Mesendoderm (in vitro differentiated cells): ENCODE measurements around the gene SCLY.

Experiments
- DNase-seq: peaks from one replicate; pipeline ENCODE4 v3.0.0; 2013
- H2AK5ac ChIP-seq: 2 replicates; pipeline ENCODE4 v1.6.1; 2013; ENCODE audit warnings: low read length, inconsistent platforms
- H2BK120ac ChIP-seq: 2 replicates; pipeline ENCODE4 v1.6.1; 2013; ENCODE audit warnings: low read depth, mild to moderate bottlenecking, low read length, moderate library complexity, mixed read lengths
- H2BK15ac ChIP-seq: replicated peaks from 2 replicates; pipeline ENCODE4 v1.6.1; 2013; ENCODE audit warnings: low read depth, mild to moderate bottlenecking, moderate library complexity
- H2BK5ac ChIP-seq: 2 replicates; pipeline ENCODE4 v1.6.1; 2013; ENCODE audit warnings: low read length, inconsistent platforms
- H3K18ac ChIP-seq: 2 replicates; pipeline ENCODE4 v1.6.1; 2013; ENCODE audit warnings: mild to moderate bottlenecking, low read length, mixed read lengths
- H3K23ac ChIP-seq: one replicate; pipeline ENCODE4 v1.6.1; 2013; ENCODE audit warnings: low read length
- H3K27ac ChIP-seq: 2 replicates; pipeline ENCODE4 v1.5.1; 2013; ENCODE audit warnings: low read depth, mild to moderate bottlenecking, inconsistent platforms, low read length, moderate library complexity
- H3K27me3 ChIP-seq: 2 replicates; pipeline ENCODE4 v1.6.1; 2013; ENCODE audit warnings: low read length, control low read depth, mild to moderate bottlenecking, inconsistent platforms; ENCODE audit not compliant: insufficient read depth, poor library complexity
- H3K36me3 ChIP-seq: 2 replicates; pipeline ENCODE4 v1.6.1; 2013; ENCODE audit warnings: low read length, inconsistent platforms; ENCODE audit not compliant: control insufficient read depth, insufficient read depth
- H3K4ac ChIP-seq: one replicate; pipeline ENCODE4 v1.6.1; 2013; ENCODE audit warnings: low read depth, mild to moderate bottlenecking, low read length, moderate library complexity
- H3K4me1 ChIP-seq: 2 replicates; pipeline ENCODE4 v1.6.1; 2013; ENCODE audit warnings: low read depth, low read length, inconsistent platforms; ENCODE audit not compliant: control insufficient read depth
- H3K4me2 ChIP-seq: 2 replicates; pipeline ENCODE4 v1.6.1; 2013; ENCODE audit warnings: low read length
- H3K4me3 ChIP-seq: 2 replicates; pipeline ENCODE4 v1.5.1; 2013; ENCODE audit warnings: mild to moderate bottlenecking, low read length
- H3K56ac ChIP-seq: one replicate; pipeline ENCODE4 v1.6.1; 2013; ENCODE audit warnings: low read length
- H3K79me1 ChIP-seq: 2 replicates; pipeline ENCODE4 v1.6.1; 2013; ENCODE audit warnings: low read length, inconsistent platforms
- H3K79me2 ChIP-seq: 2 replicates; pipeline ENCODE4 v1.6.1; 2013; ENCODE audit warnings: mild to moderate bottlenecking, low read length; ENCODE audit not compliant: control insufficient read depth, insufficient read depth
- H3K9ac ChIP-seq: 2 replicates; pipeline ENCODE4 v1.6.1; 2013; ENCODE audit warnings: low read length, inconsistent platforms
- H4K5ac ChIP-seq: one replicate; pipeline ENCODE4 v1.6.1; 2013; ENCODE audit warnings: low read length
- H4K8ac ChIP-seq: one replicate; pipeline ENCODE4 v1.6.1; 2013; ENCODE audit warnings: low read depth, mild to moderate bottlenecking, control low read depth, low read length, moderate library complexity
- WGBS: extraction: QIAGEN DNeasy Blood & Tissue Kit; methylation state at CpG from one replicate; pipeline ENCODE4 v1.1.7; 2013; ENCODE audit warnings: low lambda C conversion rate, missing lambda C conversion rate; ENCODE audit not compliant: insufficient coverage; ENCODE audit errors: extremely low coverage; 5-methylcytosine and 5-hydroxymethylcytosine counted together

SCLY gene

DNA sequence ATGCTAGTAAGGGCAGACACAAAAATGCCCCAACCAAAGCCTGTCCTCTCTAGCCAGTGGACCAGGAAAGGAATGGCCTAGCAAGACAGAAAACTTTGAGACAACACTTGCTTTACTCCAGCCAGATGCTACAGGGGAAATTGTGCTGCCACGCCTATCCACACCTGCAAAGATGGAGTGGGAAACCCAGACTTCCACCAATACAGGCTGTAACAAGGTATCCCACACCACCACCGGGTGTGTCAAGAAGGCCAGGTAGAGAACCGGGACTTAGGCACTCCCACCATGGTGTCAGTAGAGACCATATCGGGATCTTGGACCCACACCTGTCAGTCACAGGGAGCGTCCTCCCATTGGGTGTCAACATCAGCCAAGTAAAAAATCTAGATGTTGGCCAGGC lies 23.1 kb downstream of the SCLY start:
- Histone ChIP-seq H3K56ac (no peak overlapping the region), H2BK15ac (no peak overlapping the region), H3K4me2 (no peak overlapping the region), H2BK120ac (no peak overlapping the region), H4K8ac (no peak overlapping the region), H3K27me3 (no peaks in the 10 kb centered on the region), H3K79me1 (no peaks in the 10 kb centered on the region), H3K4me1 (no peaks in the 10 kb centered on the region), H3K18ac (no peak overlapping the region), H2BK5ac (no peak overlapping the region), H4K5ac (no peak overlapping the region), H3K36me3 (peaks cover 13% of the 10 kb centered on the region), H3K79me2 (no peaks in the 10 kb centered on the region), H3K4me3 (no peak overlapping the region), H3K4ac (no peak overlapping the region), H2AK5ac (no peak overlapping the region), H3K27ac (no peak overlapping the region), H3K23ac (no peak overlapping the region), H3K9ac (no peak overlapping the region)
- DNase-seq, result no peak
- no CpG with 5 or more reads among the region's 5 CpGs for WGBS

DNA sequence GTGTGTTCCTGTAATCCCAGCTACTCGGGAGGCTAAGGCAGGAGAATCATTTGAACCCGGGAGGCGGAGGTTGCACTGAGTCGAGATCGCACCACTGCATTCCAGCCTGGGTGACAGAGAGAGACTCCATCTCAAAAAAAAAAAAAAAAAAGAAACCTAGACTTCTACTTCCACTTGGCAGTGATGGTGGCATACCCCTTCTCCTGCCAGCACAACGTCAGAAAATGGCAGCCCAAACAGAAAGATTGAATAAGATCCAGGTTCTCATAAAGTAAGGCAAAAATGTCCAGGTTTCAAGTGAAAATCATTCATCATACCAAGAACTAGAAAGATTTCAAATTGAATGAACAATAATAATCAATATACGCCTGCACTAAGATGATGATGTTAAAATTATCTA lies 24.0 kb downstream of the SCLY start:
- Histone ChIP-seq H2BK15ac (no peak overlapping the region), H3K4me1 (no peaks in the 10 kb centered on the region), H4K5ac (no peak overlapping the region), H3K79me2 (no peaks in the 10 kb centered on the region), H4K8ac (no peak overlapping the region), H3K27me3 (no peaks in the 10 kb centered on the region), H3K23ac (no peak overlapping the region), H3K4me3 (no peak overlapping the region), H3K4ac (no peak overlapping the region), H3K27ac (no peak overlapping the region), H3K79me1 (no peaks in the 10 kb centered on the region), H3K4me2 (no peak overlapping the region), H2BK5ac (no peak overlapping the region), H2BK120ac (no peak overlapping the region), H3K36me3 (peaks cover 13% of the 10 kb centered on the region), H3K56ac (no peak overlapping the region), H3K9ac (no peak overlapping the region), H2AK5ac (no peak overlapping the region), H3K18ac (no peak overlapping the region)
- no peak for DNase-seq
- no CpG with 5 or more reads among the region's 7 CpGs for WGBS

DNA sequence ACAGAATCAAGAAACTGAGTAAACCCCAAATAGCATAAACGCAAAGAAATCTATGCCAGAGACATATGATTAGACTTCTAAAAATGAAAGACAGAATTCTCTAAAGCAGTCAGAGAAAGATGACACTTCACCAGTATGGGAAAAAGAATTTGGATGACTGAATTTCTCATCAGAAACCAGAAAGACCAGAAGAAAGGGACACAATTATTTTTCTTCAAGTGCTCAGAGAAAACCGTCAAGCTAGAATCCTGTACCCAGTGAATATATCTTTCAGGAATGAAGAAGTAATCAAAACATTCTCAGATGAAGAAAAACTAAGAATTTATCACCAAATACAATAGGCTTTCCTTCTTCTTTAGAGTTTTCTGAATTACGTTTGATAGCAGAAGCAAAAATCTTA lies 25.1 kb downstream of the SCLY start:
- H3K79me2 ChIP-seq, result no peaks in the 10 kb centered on the region
- H3K9ac ChIP-seq, result no peak overlapping the region
- no peak overlapping the region for H3K18ac ChIP-seq
- no peak overlapping the region for H3K4me3 ChIP-seq
- H3K79me1 ChIP-seq, result no peaks in the 10 kb centered on the region
- no peaks in the 10 kb centered on the region for H3K4me1 ChIP-seq
- H3K36me3 ChIP-seq, result peaks cover 13% of the 10 kb centered on the region
- H4K5ac ChIP-seq, result no peak overlapping the region
- no peak overlapping the region for H2AK5ac ChIP-seq
- H2BK120ac ChIP-seq, result no peak overlapping the region
- no peak for DNase-seq
- H3K4ac ChIP-seq, result no peak overlapping the region
- no peak overlapping the region for H3K56ac ChIP-seq
- H2BK5ac ChIP-seq, result no peak overlapping the region
- H3K4me2 ChIP-seq, result no peak overlapping the region
- no CpG with 5 or more reads among the region's 3 CpGs for WGBS
- no peak overlapping the region for H4K8ac ChIP-seq
- no peak overlapping the region for H3K23ac ChIP-seq
- H3K27ac ChIP-seq, result no peak overlapping the region
- H3K27me3 ChIP-seq, result no peaks in the 10 kb centered on the region
- no peak overlapping the region for H2BK15ac ChIP-seq

DNA sequence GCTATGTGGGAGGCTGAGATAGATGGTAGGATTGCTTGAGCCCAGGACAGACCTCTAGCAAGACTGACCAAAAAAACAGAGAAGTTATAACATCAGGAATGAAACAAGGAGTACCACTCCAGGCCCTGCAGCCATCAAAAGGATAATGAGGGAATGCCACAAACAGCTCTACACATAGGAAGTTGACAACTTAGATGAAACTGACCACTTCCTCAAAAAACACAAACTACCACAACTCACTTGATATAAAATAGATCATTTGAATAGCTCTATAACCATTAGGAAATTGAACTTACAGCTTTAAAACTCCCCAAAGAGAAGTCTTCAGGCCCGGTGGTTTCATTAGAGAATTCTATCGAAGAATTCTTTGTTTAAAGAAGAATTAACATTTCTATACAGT lies 26.4 kb downstream of the SCLY start:
- Histone ChIP-seq H3K4ac (no peak overlapping the region), H3K36me3 (peaks cover 10% of the 10 kb centered on the region), H3K18ac (no peak overlapping the region), H3K79me2 (no peaks in the 10 kb centered on the region), H3K4me3 (no peak overlapping the region), H4K8ac (no peak overlapping the region), H2AK5ac (no peak overlapping the region), H3K23ac (no peak overlapping the region), H3K27ac (no peak overlapping the region), H3K9ac (no peak overlapping the region), H3K56ac (no peak overlapping the region), H3K79me1 (no peaks in the 10 kb centered on the region), H2BK5ac (no peak overlapping the region), H3K4me2 (no peak overlapping the region), H2BK120ac (no peak overlapping the region), H3K4me1 (no peaks in the 10 kb centered on the region), H2BK15ac (no peak overlapping the region), H4K5ac (no peak overlapping the region), H3K27me3 (no peaks in the 10 kb centered on the region)
- no CpG with 5 or more reads among the region's 2 CpGs for WGBS
- DNase-seq, result no peak

DNA sequence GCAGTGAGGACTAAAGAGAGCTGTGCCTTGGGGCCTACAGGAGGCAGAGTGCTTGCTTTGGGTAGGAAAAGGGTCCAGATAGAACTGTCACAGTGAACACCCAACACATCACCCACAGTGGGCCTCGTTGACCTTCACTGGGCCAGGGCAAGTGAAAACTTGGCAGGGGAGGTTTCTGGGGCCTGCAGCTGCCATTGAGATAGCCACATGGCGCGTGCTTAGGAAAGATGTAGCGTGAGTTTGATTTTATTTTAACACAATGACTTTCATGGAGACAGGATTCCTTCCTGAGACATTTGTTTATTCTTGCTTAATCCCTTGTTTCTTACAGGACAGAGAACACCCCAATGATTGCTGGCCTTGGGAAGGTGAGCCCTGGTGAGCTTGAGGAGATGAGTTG lies 30.1 kb downstream of the SCLY start:
- no peaks in the 10 kb centered on the region for H3K4me1 ChIP-seq
- no peak overlapping the region for H3K4me3 ChIP-seq
- peaks cover 2% of the 10 kb centered on the region for H3K36me3 ChIP-seq
- no peak overlapping the region for H2BK120ac ChIP-seq
- no peak overlapping the region for H4K8ac ChIP-seq
- H2BK15ac ChIP-seq, result no peak overlapping the region
- no peaks in the 10 kb centered on the region for H3K27me3 ChIP-seq
- no peak overlapping the region for H3K18ac ChIP-seq
- no peak overlapping the region for H2BK5ac ChIP-seq
- H3K23ac ChIP-seq, result no peak overlapping the region
- H2AK5ac ChIP-seq, result no peak overlapping the region
- H3K79me1 ChIP-seq, result no peaks in the 10 kb centered on the region
- H3K56ac ChIP-seq, result no peak overlapping the region
- H3K4me2 ChIP-seq, result no peak overlapping the region
- no peak overlapping the region for H3K27ac ChIP-seq
- no peak for DNase-seq
- H4K5ac ChIP-seq, result no peak overlapping the region
- no peak overlapping the region for H3K9ac ChIP-seq
- H3K4ac ChIP-seq, result no peak overlapping the region
- no CpG with 5 or more reads among the region's 4 CpGs for WGBS
- H3K79me2 ChIP-seq, result no peaks in the 10 kb centered on the region

DNA sequence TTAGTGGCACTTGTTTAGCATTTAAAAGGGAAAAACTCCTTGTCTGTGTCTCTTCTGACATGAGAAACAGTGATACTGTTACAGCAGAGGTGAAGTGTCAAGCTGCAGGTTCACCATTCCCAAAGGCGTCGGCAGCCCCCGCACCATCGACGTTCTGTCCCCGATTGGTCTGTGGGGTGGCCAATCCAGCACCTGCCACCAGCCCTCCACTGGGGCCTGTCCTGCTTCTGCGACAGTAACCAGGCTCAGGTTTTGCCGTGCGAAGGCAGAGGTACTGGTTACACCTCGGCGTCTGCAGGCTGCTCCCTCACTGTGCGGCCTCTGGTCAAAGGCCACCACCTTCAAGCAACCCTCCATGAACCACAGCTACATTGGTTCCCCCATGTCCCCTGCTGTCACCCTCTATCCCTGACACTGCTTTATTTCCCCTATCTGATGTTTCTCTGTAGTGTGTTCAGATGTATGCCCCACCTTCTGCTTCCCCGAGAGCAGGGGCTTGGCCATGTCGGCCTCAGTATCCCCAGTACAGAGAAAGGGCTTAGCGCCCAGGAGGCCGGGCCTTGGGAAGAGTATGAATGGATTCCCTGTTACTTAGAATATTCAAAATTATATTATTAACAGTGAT lies 30.7 kb downstream of the SCLY start:
- Histone ChIP-seq H3K9ac (no peak overlapping the region), H3K79me2 (no peaks in the 10 kb centered on the region), H3K27ac (no peak overlapping the region), H3K4me3 (no peak overlapping the region), H4K8ac (no peak overlapping the region), H3K56ac (no peak overlapping the region), H3K36me3 (peaks cover 2% of the 10 kb centered on the region), H3K18ac (no peak overlapping the region), H3K23ac (no peak overlapping the region), H3K79me1 (no peaks in the 10 kb centered on the region), H2BK120ac (no peak overlapping the region), H3K27me3 (no peaks in the 10 kb centered on the region), H2BK5ac (no peak overlapping the region), H3K4ac (no peak overlapping the region), H3K4me1 (no peaks in the 10 kb centered on the region), H3K4me2 (no peak overlapping the region), H2BK15ac (no peak overlapping the region), H4K5ac (no peak overlapping the region), H2AK5ac (no peak overlapping the region)
- DNase-seq, result no peak
- WGBS, result no CpG with 5 or more reads among the region's 16 CpGs
